OCI-LY7 (cell line): Measurements from ENCODE around the gene SPATA13. TPM values are rescaled to one million over a fixed set of nuclear protein-coding genes. Genes with fewer than 3 reads are reported as not detected.

Experiments used
- BruUV-seq: library from RNA; stranded (reverse); fragments of 400-500 nt; replicated peaks from 2 replicates; lab custom pipeline; 2021; lab: Mats Ljungman, UMichigan
- CTCF ChIA-PET: fragments of 300-600 bp; sonication (Branson Sonifier 250); formaldehyde crosslinking; loops from one replicate; lab custom pipeline; 2022; ENCODE audit warnings: antibody characterized with exemption; ENCODE audit not compliant: unreplicated experiment; lab: Charles Lee
- POLR2A ChIA-PET: fragments of 300-600 bp; sonication (Branson Sonifier 250); formaldehyde crosslinking; loops from one replicate; lab custom pipeline; 2022; ENCODE audit warnings: antibody characterized with exemption; lab: Charles Lee
- DNase-seq: peaks from one replicate; pipeline ENCODE4 v3.0.0-alpha.2; 2015; ENCODE audit warnings: low spot score
- H2AFZ ChIP-seq: fragments of 200-600 bp; sonication (generic), shearing (Covaris generic); 2 replicates; pipeline ENCODE4 v1.6.1; 2014; ENCODE audit warnings: mild to moderate bottlenecking, antibody characterized with exemption, low read length, moderate library complexity
- H3K27ac ChIP-seq: fragments of 200-600 bp; sonication (generic); 2 replicates; pipeline ENCODE4 v1.5.1; 2014; ENCODE audit warnings: mixed run types, low read depth, mild to moderate bottlenecking, moderate library complexity, low read length, inconsistent platforms; ENCODE audit not compliant: poor library complexity, severe bottlenecking
- H3K36me3 ChIP-seq: fragments of 200-600 bp; sonication (generic); 2 replicates; pipeline ENCODE4 v1.6.1; 2014; ENCODE audit warnings: mild to moderate bottlenecking, antibody characterized with exemption, low read length, moderate library complexity, mixed read lengths; ENCODE audit not compliant: insufficient read depth
- H3K4me1 ChIP-seq: fragments of 200-600 bp; sonication (generic); 2 replicates; pipeline ENCODE4 v1.5.1; 2014; ENCODE audit warnings: mild to moderate bottlenecking, low read length; ENCODE audit not compliant: insufficient read depth, poor library complexity, severe bottlenecking
- H3K4me2 ChIP-seq: fragments of 200-600 bp; sonication (generic); 2 replicates; pipeline ENCODE4 v1.6.1; 2014; ENCODE audit warnings: mild to moderate bottlenecking, low read length
- H3K4me3 ChIP-seq: fragments of 200-600 bp; sonication (generic); 2 replicates; pipeline ENCODE4 v1.5.1; 2014; ENCODE audit warnings: mild to moderate bottlenecking, low read depth, low read length; ENCODE audit not compliant: poor library complexity, severe bottlenecking
- H3K79me2 ChIP-seq: fragments of 200-600 bp; sonication (generic); 2 replicates; pipeline ENCODE4 v1.6.1; 2016; ENCODE audit warnings: low read depth, mild to moderate bottlenecking, low read length, moderate library complexity, mixed read lengths; ENCODE audit not compliant: insufficient read depth
- H3K9me2 ChIP-seq: fragments of 200-600 bp; sonication (generic); 2 replicates; pipeline ENCODE4 v1.6.1; 2016; ENCODE audit warnings: mild to moderate bottlenecking, low read length, mixed read lengths; ENCODE audit not compliant: insufficient read depth
- H3K9me3 ChIP-seq: fragments of 200-600 bp; sonication (generic); 2 replicates; pipeline ENCODE4 v1.6.1; 2014; ENCODE audit warnings: mild to moderate bottlenecking, mixed run types, low read length, mixed read lengths
- H4K20me1 ChIP-seq: fragments of 200-600 bp; sonication (generic); 2 replicates; pipeline ENCODE4 v1.6.1; 2014; ENCODE audit warnings: mild to moderate bottlenecking, antibody characterized with exemption, low read length, moderate library complexity, mixed read lengths; ENCODE audit not compliant: insufficient read depth
- CTCF ChIP-seq: fragments of 200-600 bp; sonication (generic); conservative IDR thresholded peaks from 2 replicates; pipeline ENCODE4 v1.5.1; 2014; ENCODE audit warnings: mild to moderate bottlenecking, antibody characterized with exemption, low read length, moderate library complexity, mixed read lengths
- EZH2phosphoT487 ChIP-seq: fragments of 200-600 bp; sonication (generic); IDR thresholded peaks from 2 replicates; pipeline ENCODE4 v1.6.1; 2018; ENCODE audit warnings: low read depth, borderline replicate concordance, mild to moderate bottlenecking, mixed run types, antibody characterized with exemption, low read length, moderate library complexity, mixed read lengths
- intact Hi-C: fragments of 100-400 bp; cut with micrococcal nuclease; formaldehyde crosslinking; loops from one replicate; pipeline ENCODE4 v1.10.0; 2022; ENCODE audit not compliant: unreplicated experiment
- total RNA-seq, 2 experiments: library from RNA; depleted of rRNA in 1 of 2; stranded (reverse); fragments of >200 nt in 1 of 2; shearing (Covaris generic) in 1 of 2; gene quantifications; 2 replicates each; pipeline ENCODE4 v1.2.3, GENCODE V29; 2014 to 2022

Gene SPATA13
- total RNA-seq, 2 experiments from 2014 or later: 3.8 to 32.4 TPM

- no peak for DNase-seq
- Histone ChIP-seq H3K4me3 (no peak overlapping the region), H3K9me3 (peaks cover 7% of the 10 kb centered on the region; the same call in 1 of the 2 replicates), H4K20me1 (no peaks in the 10 kb centered on the region), H3K4me2 (no peak overlapping the region), H3K9me2 (no peaks in the 10 kb centered on the region), H3K36me3 (no peaks in the 10 kb centered on the region), H3K4me1 (peaks cover 3% of the 10 kb centered on the region), H3K27ac (no peak overlapping the region), H2AFZ (no peak overlapping the region), H3K79me2 (no peaks in the 10 kb centered on the region)
- no peak for TF ChIP-seq CTCF
- ChIA-PET POLR2A (no interaction called here), CTCF (interaction anchor here (0.9 kb wide), 1 partner anchor 9 kb away, joined by 3 read pairs; no protein-coding TSS in a partner anchor)
- no TSS peak for BruUV-seq
- intact Hi-C loops: no loop called here
Observed at GRCh38 chr13:24184882-24185281, 24.4 kb downstream of the SPATA13 start.

- intact Hi-C loops: no loop called here
- no TSS peak for BruUV-seq
- H3K9me2 ChIP-seq: no peaks in the 10 kb centered on the region
- peaks cover 3% of the 10 kb centered on the region for H3K4me1 ChIP-seq
- ChIA-PET CTCF (interaction anchor here (0.9 kb wide), 2 partner anchors 8 kb away, joined by 3 to 4 read pairs; no protein-coding TSS in a partner anchor), POLR2A (interaction anchor here (0.5 kb wide), 1 partner anchor 769 kb away, joined by 3 read pairs; no protein-coding TSS in a partner anchor)
- TF ChIP-seq EZH2phosphoT487 (no peak), CTCF (no peak)
- H3K9me3 ChIP-seq: peaks cover 7% of the 10 kb centered on the region; the same call in 1 of the 2 replicates
- no peak overlapping the region for H2AFZ ChIP-seq
- no peak overlapping the region for H3K4me3 ChIP-seq
- H3K4me2 ChIP-seq: no peak overlapping the region
- H4K20me1 ChIP-seq: no peaks in the 10 kb centered on the region
- H3K27ac ChIP-seq: no peak overlapping the region
- no peaks in the 10 kb centered on the region for H3K36me3 ChIP-seq
- no peak for DNase-seq
- H3K79me2 ChIP-seq: no peaks in the 10 kb centered on the region
Observed at GRCh38 chr13:24185591-24186232, 25.2 kb downstream of the SPATA13 start.

- Histone ChIP-seq H3K4me3 (no peak overlapping the region), H3K27ac (no peak overlapping the region), H3K9me2 (no peaks in the 10 kb centered on the region), H3K4me1 (peaks cover 3% of the 10 kb centered on the region), H3K9me3 (peaks cover 1% of the 10 kb centered on the region; the same call in 1 of the 2 replicates), H2AFZ (no peak overlapping the region), H3K4me2 (no peak overlapping the region), H3K36me3 (no peaks in the 10 kb centered on the region), H3K79me2 (no peaks in the 10 kb centered on the region), H4K20me1 (no peaks in the 10 kb centered on the region)
- TF ChIP-seq EZH2phosphoT487: no peak
- TF ChIP-seq CTCF: no peak
- intact Hi-C loops: no loop called here
- BruUV-seq: no TSS peak
- no peak for DNase-seq
- ChIA-PET CTCF (no interaction called here), POLR2A (interaction anchor here (1.5 to 2.1 kb wide), 2 partner anchors 8 to 11 kb away, joined by 4 to 8 read pairs; no protein-coding TSS in a partner anchor)
Observed at GRCh38 chr13:24187185-24187584, 26.7 kb downstream of the SPATA13 start.
